H1 (cell line): ENCODE measurements around the gene CTTNBP2. TPM values are rescaled to one million over a fixed set of nuclear protein-coding genes. Genes with fewer than 3 reads are reported as not detected.
"Not testable (repeated sequence)": the region's sequence is repeated elsewhere in the genome, so short reads cannot be mapped to it uniquely, and the experiment has no call there.

Experiments
- CTCF ChIA-PET: fragments of 300-600 bp; sonication (Branson Sonifier 250); formaldehyde crosslinking; loops from one replicate; lab custom pipeline; 2021; ENCODE audit not compliant: partially characterized antibody; lab: Charles Lee
- POLR2A ChIA-PET: fragments of 300-600 bp; sonication (Branson Sonifier 250); formaldehyde crosslinking; loops from one replicate; lab custom pipeline; 2021; ENCODE audit warnings: inconsistent platforms; ENCODE audit not compliant: partially characterized antibody; lab: Charles Lee
- DNase-seq, 2 experiments: peaks; one replicate each; pipeline versions ENCODE4 v3.0.0 to v3.0.0-alpha.2; 2010 to 2022; ENCODE audit warnings: low spot score in 2 of 2, low read depth in 1 of 2, mixed read lengths in 1 of 2
- FAIRE-seq: peaks from 2 replicates; lab custom pipeline; 2011; peaks lifted over from hg19 to GRCh38; lab: Jason Lieb, UNC
- H2AFZ ChIP-seq: 2 replicates; pipeline ENCODE4 v1.8.1; 2012; ENCODE audit warnings: low read length, inconsistent platforms
- H2AK5ac ChIP-seq: 2 replicates; pipeline ENCODE4 v1.6.1; 2013; ENCODE audit warnings: low read depth, low read length
- H2BK120ac ChIP-seq: replicated peaks from 2 replicates; pipeline ENCODE3; 2013; ENCODE audit warnings: low read depth, low read length, inconsistent platforms
- H2BK12ac ChIP-seq: 2 replicates; pipeline ENCODE4 v1.6.1; 2013; ENCODE audit warnings: low read depth, low read length
- H2BK15ac ChIP-seq: 2 replicates; pipeline ENCODE4 v1.6.1; 2013; ENCODE audit warnings: low read length
- H2BK20ac ChIP-seq: 2 replicates; pipeline ENCODE4 v1.6.1; 2013; ENCODE audit warnings: low read length
- H2BK5ac ChIP-seq: 2 replicates; pipeline ENCODE4 v1.6.1; 2013; ENCODE audit warnings: low read depth, low read length
- H3K14ac ChIP-seq: 2 replicates; pipeline ENCODE4 v1.6.1; 2013; ENCODE audit warnings: inconsistent platforms; ENCODE audit not compliant: insufficient read length
- H3K18ac ChIP-seq: 2 replicates; pipeline ENCODE4 v1.6.1; 2013; ENCODE audit warnings: low read length; ENCODE audit errors: extremely low read depth
- H3K23ac ChIP-seq: 2 replicates; pipeline ENCODE4 v1.6.1; 2013; ENCODE audit warnings: inconsistent platforms; ENCODE audit not compliant: insufficient read length
- H3K23me2 ChIP-seq: 2 replicates; pipeline ENCODE4 v1.6.1; 2013; ENCODE audit warnings: low read depth, low read length
- H3K27ac ChIP-seq: 2 replicates; pipeline ENCODE4 v1.6.1; 2011; ENCODE audit warnings: low read depth, low read length, inconsistent platforms
- H3K27me3 ChIP-seq, 4 experiments: replicated peaks in 1 of 4; 1 replicate in 1 of 4; 2 replicates in 3 of 4; pipeline versions ENCODE4 v1.6.1 to v1.8.1; 2011 to 2013; ENCODE audit warnings: low read length in 3 of 4, mild to moderate bottlenecking in 3 of 4, inconsistent platforms in 2 of 4, mixed read lengths in 2 of 4, moderate library complexity in 1 of 4; ENCODE audit not compliant: control insufficient read depth in 3 of 4, insufficient read depth in 3 of 4; ENCODE audit errors: extremely low read depth in 1 of 4
- H3K36me3 ChIP-seq, 4 experiments: 2 replicates each; pipeline versions ENCODE4 v1.6.1 to v1.8.1; 2011 to 2013; ENCODE audit warnings: mild to moderate bottlenecking in 4 of 4, low read length in 3 of 4, moderate library complexity in 2 of 4, control low read depth in 1 of 4, inconsistent platforms in 1 of 4; ENCODE audit not compliant: insufficient read depth in 4 of 4, control insufficient read depth in 2 of 4
- H3K4ac ChIP-seq: replicated peaks from 2 replicates; pipeline ENCODE3; 2013; ENCODE audit warnings: low read length, low read depth, mixed read lengths, inconsistent platforms; ENCODE audit not compliant: insufficient read length
- H3K4me1 ChIP-seq, 4 experiments: replicated peaks in 1 of 4; 1 replicate in 1 of 4; 2 replicates in 3 of 4; pipeline versions ENCODE4 v1.6.1 to v1.8.1; 2011 to 2013; ENCODE audit warnings: low read length in 3 of 4, inconsistent platforms in 2 of 4, mixed read lengths in 1 of 4; ENCODE audit not compliant: insufficient read depth in 4 of 4, control insufficient read depth in 3 of 4
- H3K4me2 ChIP-seq, 2 experiments: 2 replicates each; pipeline versions ENCODE4 v1.6.1 to v1.8.1; 2011 to 2013; ENCODE audit warnings: low read depth in 2 of 2, low read length in 2 of 2, control low read depth in 1 of 2, inconsistent platforms in 1 of 2, mild to moderate bottlenecking in 1 of 2; ENCODE audit not compliant: insufficient read depth in 1 of 2
- H3K4me3 ChIP-seq, 4 experiments: fragments of 200-600, 300-600 bp in 1 of 4; sonication (generic), shearing (Covaris generic), sonication (Bioruptor Twin) in 1 of 4; 2 replicates each; pipeline versions ENCODE4 v1.5.1 to v1.8.1; 2011 to 2016; ENCODE audit warnings: low read length in 4 of 4, low read depth in 3 of 4, control low read depth in 2 of 4, inconsistent platforms in 2 of 4, mild to moderate bottlenecking in 2 of 4, mixed read lengths in 1 of 4, moderate library complexity in 1 of 4; ENCODE audit not compliant: insufficient read depth in 2 of 4; ENCODE audit errors: extremely low read depth in 1 of 4
- H3K56ac ChIP-seq: replicated peaks from 2 replicates; pipeline ENCODE3; 2013; ENCODE audit warnings: low read depth, mild to moderate bottlenecking, mixed read lengths, low read length, inconsistent platforms; ENCODE audit not compliant: insufficient read length
- H3K79me1 ChIP-seq: 2 replicates; pipeline ENCODE4 v1.6.1; 2013; ENCODE audit warnings: low read depth, low read length, control low read depth
- H3K79me2 ChIP-seq, 2 experiments: 2 replicates each; pipeline versions ENCODE4 v1.6.1 to v1.8.1; 2012 to 2013; ENCODE audit warnings: low read length in 2 of 2, mild to moderate bottlenecking in 2 of 2, inconsistent platforms in 1 of 2; ENCODE audit not compliant: insufficient read depth in 2 of 2, control insufficient read depth in 1 of 2
- H3K9ac ChIP-seq, 4 experiments: replicated peaks in 1 of 4; 1 replicate in 1 of 4; 2 replicates in 3 of 4; pipeline versions ENCODE4 v1.6.1 to v1.8.1; 2011 to 2013; ENCODE audit warnings: low read depth in 3 of 4, low read length in 3 of 4, control low read depth in 2 of 4, mild to moderate bottlenecking in 2 of 4, moderate library complexity in 2 of 4, inconsistent platforms in 1 of 4; ENCODE audit errors: extremely low read depth in 1 of 4
- H3K9me3 ChIP-seq, 2 experiments: 2 replicates each; pipeline versions ENCODE4 v1.6.1 to v1.8.1; 2012 to 2013; ENCODE audit warnings: mild to moderate bottlenecking in 2 of 2, moderate library complexity in 2 of 2, control low read depth in 1 of 2, inconsistent platforms in 1 of 2, low read depth in 1 of 2, low read length in 1 of 2, mixed read lengths in 1 of 2; ENCODE audit not compliant: insufficient read depth in 2 of 2
- H4K20me1 ChIP-seq, 2 experiments: replicated peaks in 1 of 2; 2 replicates each; pipeline versions ENCODE3 to v1.8.1; 2011 to 2013; ENCODE audit warnings: inconsistent platforms in 2 of 2, low read length in 2 of 2, mild to moderate bottlenecking in 1 of 2; ENCODE audit not compliant: insufficient read depth in 2 of 2, control insufficient read depth in 1 of 2
- H4K5ac ChIP-seq: 2 replicates; pipeline ENCODE4 v1.6.1; 2013; ENCODE audit warnings: low read length, low read depth, mixed read lengths, inconsistent platforms; ENCODE audit not compliant: insufficient read length
- H4K8ac ChIP-seq: 2 replicates; pipeline ENCODE4 v1.8.0; 2013; ENCODE audit warnings: mild to moderate bottlenecking, moderate library complexity, low read length, inconsistent platforms; ENCODE audit not compliant: insufficient read depth; ENCODE audit errors: extremely low read depth
- H4K91ac ChIP-seq: replicated peaks from 2 replicates; pipeline ENCODE3; 2013; ENCODE audit warnings: low read length, mixed read lengths, inconsistent platforms; ENCODE audit not compliant: insufficient read length
- KDM1A ChIP-seq: fragments of 200-600, 300-600 bp; sonication (generic); IDR thresholded peaks from 2 replicates; pipeline ENCODE4 v1.7.1; 2016; ENCODE audit warnings: mild to moderate bottlenecking, low read length, borderline replicate concordance
- WGBS, 2 experiments: shearing (Covaris generic) in 1 of 2; methylation state at CpG; one replicate each; pipeline versions ENCODE4 v1.1.6 to v1.1.7; 2013 to 2015; ENCODE audit warnings: low lambda C conversion rate in 2 of 2, mixed read lengths in 2 of 2, inconsistent platforms in 1 of 2, low coverage in 1 of 2, missing lambda C conversion rate in 1 of 2; ENCODE audit not compliant: insufficient replicate concordance in 2 of 2, insufficient coverage in 1 of 2, insufficient read length in 1 of 2; ENCODE audit errors: extremely low coverage in 1 of 2, missing lambda C conversion rate in 1 of 2; 5-methylcytosine and 5-hydroxymethylcytosine counted together
- polyA plus RNA-seq, 7 experiments: library from polyadenylated mRNA; depleted of rRNA in 3 of 7; stranded (reverse) in 5 of 7; unstranded in 2 of 7; fragments of >200 nt in 5 of 7; fragments of 200-250 nt in 2 of 7; gene quantifications; 1 replicate in 5 of 7; 2 replicates in 1 of 7; 4 replicates in 1 of 7; pipeline versions ENCODE4 v1.2.1 to v1.2.3, GENCODE V29; 2011 to 2013; ENCODE audit warnings: missing spikeins in 2 of 7, mixed read lengths in 2 of 7
- total RNA-seq: library from RNA; stranded (reverse); fragmentation: NEBNext Ultra II Directional; extraction: Animal tissue kit (Norgen Biotek cat#: 25700); gene quantifications from 2 replicates; pipeline ENCODE4 v1.2.1, GENCODE V29; 2021

CTTNBP2 gene
- total and polyA plus RNA-seq, 2 of the 8 experiments (the other 6 are each of a cell fraction or from before 2014, with no cell fraction given): 15.3 to 35.1 TPM

DNA sequence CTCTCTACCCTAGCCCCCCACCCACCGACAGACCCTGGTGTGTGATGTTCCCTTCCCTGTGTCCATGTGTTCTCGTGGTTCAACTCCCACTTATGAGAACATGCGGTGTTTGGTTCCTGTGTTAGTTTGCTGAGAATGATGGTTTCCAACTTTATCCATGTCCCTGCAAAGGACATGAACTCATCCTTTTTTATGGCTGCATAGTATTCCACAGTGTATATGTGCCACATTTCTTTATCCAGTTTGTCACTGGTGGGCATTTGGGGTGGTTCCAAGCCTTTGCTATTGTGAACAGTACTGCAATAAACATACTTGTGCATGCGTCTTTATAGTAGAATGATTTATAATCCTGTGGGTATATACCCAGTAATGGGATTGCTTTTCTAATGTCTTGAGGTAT lies 165.1 kb downstream of the CTTNBP2 start:
- TF ChIP-seq KDM1A: peak; percentile 25; the same call in 1 of the 2 replicates
- TF ChIP-seq, all 59 proteins: peak for 1; not testable (repeated sequence) for 58
- H2AFZ ChIP-seq, H2BK15ac ChIP-seq, H2BK5ac ChIP-seq, H3K56ac ChIP-seq, H3K23ac ChIP-seq, H4K91ac ChIP-seq, H3K4me2 ChIP-seq, FAIRE-seq, H3K14ac ChIP-seq, H2BK12ac ChIP-seq, H3K18ac ChIP-seq, H3K4ac ChIP-seq, H4K8ac ChIP-seq, H2BK20ac ChIP-seq, POLR2A ChIA-PET, H2BK120ac ChIP-seq, H3K27me3 ChIP-seq, H4K20me1 ChIP-seq, H3K9ac ChIP-seq, H2AK5ac ChIP-seq, H3K4me1 ChIP-seq, H3K27ac ChIP-seq, H3K36me3 ChIP-seq, H3K9me3 ChIP-seq, H4K5ac ChIP-seq, H3K79me1 ChIP-seq, H3K79me2 ChIP-seq, H3K4me3 ChIP-seq, DNase-seq, H3K23me2 ChIP-seq: not testable (repeated sequence)
- 94% methylated on average over 4 of the region's 4 CpGs; no CpG with 5 or more reads in 1 of the 2 experiments for WGBS, 2 experiments
- CTCF ChIA-PET: interaction anchor here (1.0 kb wide), 1 partner anchor 36 kb away, joined by 3 read pairs; no protein-coding TSS in a partner anchor
